ENCODE data around the gene NDUFAF7. TPM values are rescaled to one million over a fixed set of nuclear protein-coding genes. Genes with fewer than 3 reads are reported as not detected.

The NDUFAF7 gene
- total and polyA plus RNA-seq, 7 donors, result 6.7 to 35.0 (median 26.7) TPM

DNA sequence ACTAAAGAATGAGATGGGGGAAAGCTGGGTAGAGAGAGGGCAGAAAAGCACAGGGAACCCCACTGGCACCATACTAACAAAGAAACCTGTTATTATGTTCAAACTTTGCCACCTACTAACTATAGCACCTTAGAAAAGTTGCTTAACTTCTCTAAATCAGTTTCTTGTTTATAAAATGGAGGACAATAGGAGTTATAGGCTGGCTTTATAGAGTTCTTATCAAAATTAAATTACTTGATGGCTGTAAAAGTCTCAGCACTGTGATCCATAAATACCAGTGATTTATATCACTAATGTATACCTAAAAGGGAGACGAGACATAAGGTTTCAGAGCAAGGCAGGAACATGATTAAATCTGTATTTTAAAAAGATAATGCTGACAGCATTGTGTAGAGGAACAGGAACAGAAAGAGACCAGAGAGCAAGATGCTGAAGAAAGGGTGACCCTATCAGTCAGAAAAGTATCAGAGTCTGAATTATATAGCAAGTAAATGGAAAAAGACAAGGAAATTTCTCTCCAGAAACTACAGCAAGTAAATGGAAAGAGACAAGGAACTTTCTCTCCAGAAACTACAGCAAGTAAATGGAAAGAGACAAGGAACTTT is 64.1 kb downstream of the NDUFAF7 start:
- intact Hi-C loops (cut with DNase I), result no loop called here
- no peak overlapping the region for H3K27ac ChIP-seq

GRCh38 chr2:37297632-37298031 is 66.2 kb downstream of the NDUFAF7 start:
- Histone ChIP-seq H3K4me1 (peaks cover 0 to 37% (median 14%) of the 10 kb centered on the region in 4 donors), H3K36me3 (peaks cover 0 to 2% (median 0%) of the 10 kb centered on the region in 4 donors), H3K9me3 (no peaks in the 10 kb centered on the region), H3K27ac (no peak overlapping the region), H3K4me3 (no peak overlapping the region), H3K27me3 (no peaks in the 10 kb centered on the region)
- intact Hi-C loops (cut with DNase I), result no loop called here
- no peak for DNase-seq
- no peak for TF ChIP-seq CTCF (IDR thresholded peaks at IDR 0.05)
- TF ChIP-seq POLR2AphosphoS5 (IDR thresholded peaks at IDR 0.05), result no peak
- TF ChIP-seq POLR2A (IDR thresholded peaks at IDR 0.05), result no peak
- no peak for TF ChIP-seq EP300 (IDR thresholded peaks at IDR 0.05)

More for the DNA sequence above, 64.1 kb downstream of the NDUFAF7 start:
- Histone ChIP-seq H3K4me3 (no peak overlapping the region), H3K27me3 (no peaks in the 10 kb centered on the region), H3K36me3 (peaks cover 0 to 15% (median 2%) of the 10 kb centered on the region in 4 donors), H3K4me1 (peaks cover 0 to 20% (median 11%) of the 10 kb centered on the region in 4 donors), H3K9me3 (no peaks in the 10 kb centered on the region)
- no peak for TF ChIP-seq POLR2AphosphoS5 (IDR thresholded peaks at IDR 0.05)
- no peak for TF ChIP-seq POLR2A (IDR thresholded peaks at IDR 0.05)
- TF ChIP-seq EP300 (IDR thresholded peaks at IDR 0.05), result no peak
- TF ChIP-seq CTCF (IDR thresholded peaks at IDR 0.05), result no peak
- 24 to 65% methylated on average over 1 of the region's 1 CpG for WGBS, 2 donors
- DNase-seq, result no peak

Other genes with a start within 250 kb of the NDUFAF7 start
- 10 to 100 TPM; 16.6 to 24.7 (median 22.2) TPM for gene HEATR5B, start 147.3 kb upstream of the NDUFAF7 start, total RNA-seq
- 1 to 10 TPM; 3.0 to 8.7 (median 3.7) TPM for gene HEATR5B, start 147.3 kb upstream of the NDUFAF7 start, polyA plus RNA-seq
- 10 to 100 TPM in 2 of 4 donors, 1 to 10 TPM in 2; 4.7 to 11.8 (median 7.8) TPM for gene GPATCH11, start 147.1 kb upstream of the NDUFAF7 start, total RNA-seq
- 1 to 10 TPM; 3.7 to 6.2 (median 4.8) TPM for gene GPATCH11, start 147.1 kb upstream of the NDUFAF7 start, polyA plus RNA-seq
- gene EIF2AK2, start 74.7 kb upstream of the NDUFAF7 start, total RNA-seq, result 10 to 100 TPM; 26.9 to 38.5 (median 34.2) TPM
- gene EIF2AK2, start 74.7 kb upstream of the NDUFAF7 start, polyA plus RNA-seq, result 10 to 100 TPM in 1 of 3 donors, 1 to 10 TPM in 2; 4.8 to 15.5 (median 8.8) TPM
- not detected for gene SULT6B1, start 43.0 kb upstream of the NDUFAF7 start, total RNA-seq
- not detected for gene SULT6B1, start 43.0 kb upstream of the NDUFAF7 start, polyA plus RNA-seq
- gene CEBPZOS, start 35.2 kb upstream of the NDUFAF7 start, total RNA-seq, result 10 to 100 TPM; 23.0 to 42.2 (median 38.1) TPM
- 10 to 100 TPM; 24.0 to 38.8 (median 35.8) TPM for gene CEBPZOS, start 35.2 kb upstream of the NDUFAF7 start, polyA plus RNA-seq
- 10 to 100 TPM; 38.8 to 54.2 (median 42.8) TPM for gene CEBPZ, start 62 bp upstream of the NDUFAF7 start, total RNA-seq
- gene CEBPZ, start 62 bp upstream of the NDUFAF7 start, polyA plus RNA-seq, result 10 to 100 TPM; 30.7 to 47.4 (median 41.5) TPM
- 10 to 100 TPM; 53.9 to 78.8 (median 71.9) TPM for gene PRKD3, start 93.2 kb downstream of the NDUFAF7 start, total RNA-seq
- gene PRKD3, start 93.2 kb downstream of the NDUFAF7 start, polyA plus RNA-seq, result 10 to 100 TPM in 1 of 3 donors, 1 to 10 TPM in 2; 4.4 to 11.0 (median 6.0) TPM
- gene QPCT, start 113.0 kb downstream of the NDUFAF7 start, total RNA-seq, result 10 to 100 TPM; 65.8 to 94.9 (median 75.0) TPM
- 1 to 10 TPM; 1.2 to 5.9 (median 2.5) TPM for gene QPCT, start 113.0 kb downstream of the NDUFAF7 start, polyA plus RNA-seq

Measured in sigmoid colon (tissue), 7 donors.